HepG2 (cell line): ENCODE measurements around the gene UBAC2. TPM values are rescaled to one million over a fixed set of nuclear protein-coding genes. Genes with fewer than 3 reads are reported as not detected.
A peak's percentile ranks its signal among the peaks of the same experiment; 100 is the strongest.

ENCODE experiments used
- ATAC-seq: fragments of 200-7000 bp; cut with Tn5 transposase; 3 replicates; pipeline ENCODE4 v1.9.1; 2020; ENCODE audit warnings: mild to moderate bottlenecking, moderate library complexity
- BruUV-seq: library from RNA; stranded (reverse); fragments of 400-500 nt; replicated peaks from 2 replicates; lab custom pipeline; 2021; lab: Mats Ljungman, UMichigan
- CTCF ChIA-PET: fragments of 300-600 bp; formaldehyde crosslinking; extraction: SDS; loops from one replicate; lab custom pipeline; 2021; ENCODE audit warnings: low total read pairs, inconsistent platforms, low intra/inter-chr PET ratio; lab: Yijun Ruan, JAX
- POLR2A ChIA-PET: fragments of 350-600 bp; sonication (Branson Sonifier 250); formaldehyde crosslinking; loops from one replicate; lab custom pipeline; 2020; ENCODE audit warnings: antibody characterized with exemption, inconsistent platforms; lab: Yijun Ruan, JAX
- DNase-seq: peaks from one replicate; pipeline ENCODE4 v3.0.0-alpha.2; 2015; ENCODE audit warnings: low spot score
- FAIRE-seq: peaks from 3 replicates; lab custom pipeline; 2011; peaks lifted over from hg19 to GRCh38; lab: Jason Lieb, UNC
- H2AFZ ChIP-seq: one replicate; pipeline ENCODE4 v1.6.1; 2011; ENCODE audit warnings: low read length, inconsistent platforms
- H3K27ac ChIP-seq: fragments of 300-600 bp; 3 replicates; pipeline ENCODE4 v1.8.0; 2011; ENCODE audit warnings: mixed run types, mild to moderate bottlenecking, mixed read lengths, low read length, inconsistent platforms; ENCODE audit not compliant: insufficient read depth; ENCODE audit errors: extremely low read length
- H3K27me3 ChIP-seq, 2 experiments: fragments of 200-600 bp in 1 of 2; 2 replicates in 1 of 2; 3 replicates in 1 of 2; pipeline versions ENCODE4 v1.6.0 to v1.8.0; 2011; ENCODE audit warnings: low read length in 2 of 2, mild to moderate bottlenecking in 2 of 2, moderate library complexity in 2 of 2, inconsistent platforms in 1 of 2; ENCODE audit not compliant: insufficient read depth in 2 of 2, control insufficient read depth in 1 of 2
- H3K36me3 ChIP-seq, 2 experiments: fragments of 200-600 bp in 1 of 2; replicated peaks in 1 of 2; 2 replicates in 1 of 2; 3 replicates in 1 of 2; pipeline versions ENCODE4 v1.5.1 to v1.8.0; 2011; ENCODE audit warnings: low read length in 2 of 2, inconsistent platforms in 1 of 2; ENCODE audit not compliant: insufficient read depth in 2 of 2, control insufficient read depth in 1 of 2
- H3K4me1 ChIP-seq: 2 replicates; pipeline ENCODE4 v1.5.1; 2012; ENCODE audit warnings: low read length, inconsistent platforms; ENCODE audit not compliant: insufficient read depth
- H3K4me2 ChIP-seq: 2 replicates; pipeline ENCODE4 v1.6.0; 2011; ENCODE audit warnings: low read depth, low read length, inconsistent platforms
- H3K4me3 ChIP-seq, 3 experiments: fragments of 200-600 bp in 1 of 3; sonication (generic), shearing (Covaris generic) in 1 of 3; replicated peaks in 1 of 3; 2 replicates each; pipeline ENCODE4 v1.5.1; 2011 to 2016; ENCODE audit warnings: low read length in 3 of 3, inconsistent platforms in 2 of 3, low read depth in 2 of 3, mild to moderate bottlenecking in 2 of 3, control low read depth in 1 of 3, mixed read lengths in 1 of 3; ENCODE audit not compliant: insufficient read depth in 1 of 3
- H3K79me2 ChIP-seq: one replicate; pipeline ENCODE4 v1.6.1; 2011; ENCODE audit warnings: low read length, inconsistent platforms; ENCODE audit not compliant: insufficient read depth
- H3K9ac ChIP-seq: 2 replicates; pipeline ENCODE4 v1.6.0; 2011; ENCODE audit warnings: mild to moderate bottlenecking, low read depth, low read length, inconsistent platforms; ENCODE audit not compliant: insufficient read depth
- H3K9me3 ChIP-seq: 2 replicates; pipeline ENCODE4 v1.5.1; 2012; ENCODE audit warnings: mild to moderate bottlenecking, low read length
- H4K20me1 ChIP-seq: 2 replicates; pipeline ENCODE4 v1.6.0; 2011; ENCODE audit warnings: inconsistent platforms, mild to moderate bottlenecking, low read length, moderate library complexity; ENCODE audit not compliant: insufficient read depth
- ATF7 ChIP-seq, 2 experiments: fragments of 450-650 bp in 1 of 2; sonication (generic) in 1 of 2; formaldehyde crosslinking in 1 of 2; IDR thresholded peaks; 2 replicates each; pipeline versions ENCODE4 v1.4.0 to v1.6.1; 2016 to 2020; ENCODE audit warnings: antibody characterized with exemption in 1 of 2, mild to moderate bottlenecking in 1 of 2, missing genetic modification reagents in 1 of 2
- DNMT1 ChIP-seq: sonication (generic); formaldehyde crosslinking; IDR thresholded peaks from 2 replicates; pipeline ENCODE4 v1.5.1; 2020; ENCODE audit warnings: mild to moderate bottlenecking, missing genetic modification reagents
- FOSL2 ChIP-seq: sonication (generic); formaldehyde crosslinking; IDR thresholded peaks from 2 replicates; pipeline ENCODE4 v1.4.0; 2020; ENCODE audit warnings: missing genetic modification reagents
- MIER3 ChIP-seq: IDR thresholded peaks from 2 replicates; pipeline ENCODE4 v1.6.1; 2016; ENCODE audit warnings: missing compliant biosample characterization, borderline replicate concordance
- NBN ChIP-seq: fragments of 450-650 bp; conservative IDR thresholded peaks from 2 replicates; pipeline ENCODE4 v1.6.1; 2017
- ONECUT2 ChIP-seq: sonication (generic); formaldehyde crosslinking; IDR thresholded peaks from 2 replicates; pipeline ENCODE4 v1.4.0; 2020; ENCODE audit warnings: missing genetic modification reagents
- RCOR2 ChIP-seq: IDR thresholded peaks from 2 replicates; pipeline ENCODE4 v1.6.1; 2016; ENCODE audit warnings: missing biosample characterization, missing genetic modification reagents
- SNAPC5 ChIP-seq: sonication (generic); formaldehyde crosslinking; IDR thresholded peaks from 2 replicates; pipeline ENCODE4 v1.8.1; 2023; ENCODE audit warnings: mild to moderate bottlenecking, missing genetic modification reagents, borderline replicate concordance
- ZBTB8A ChIP-seq: sonication (generic); formaldehyde crosslinking; IDR thresholded peaks from 2 replicates; pipeline ENCODE4 v1.4.0; 2020; ENCODE audit warnings: mild to moderate bottlenecking, low read depth, missing genetic modification reagents, borderline replicate concordance
- ZFP41 ChIP-seq: sonication (generic); formaldehyde crosslinking; IDR thresholded peaks from 2 replicates; pipeline ENCODE4 v1.4.0; 2020; ENCODE audit warnings: mild to moderate bottlenecking, missing genetic modification reagents, borderline replicate concordance
- ZMYM2 ChIP-seq: sonication (generic); formaldehyde crosslinking; IDR thresholded peaks from 2 replicates; pipeline ENCODE4 v1.8.0; 2022; ENCODE audit warnings: mild to moderate bottlenecking, missing genetic modification reagents
- ZNF576 ChIP-seq: sonication (generic); formaldehyde crosslinking; IDR thresholded peaks from 2 replicates; pipeline ENCODE4 v1.4.0; 2020; ENCODE audit warnings: mild to moderate bottlenecking, missing genetic modification reagents
- ZNF703 ChIP-seq: sonication (generic); formaldehyde crosslinking; IDR thresholded peaks from 2 replicates; pipeline ENCODE4 v1.5.1; 2020; ENCODE audit warnings: missing genetic modification reagents, mild to moderate bottlenecking, moderate library complexity, borderline replicate concordance
- ZNF790 ChIP-seq: sonication (generic); formaldehyde crosslinking; IDR thresholded peaks from 2 replicates; pipeline ENCODE4 v1.8.0; 2022; ENCODE audit warnings: missing genetic modification reagents, mild to moderate bottlenecking, borderline replicate concordance
- ZNF850 ChIP-seq: sonication (generic); formaldehyde crosslinking; conservative IDR thresholded peaks from 2 replicates; pipeline ENCODE4 v1.9.0; 2021; ENCODE audit warnings: mild to moderate bottlenecking, missing genetic modification reagents
- WGBS: methylation state at CpG from one replicate; pipeline ENCODE4 v1.1.6; 2017; ENCODE audit warnings: low lambda C conversion rate; 5-methylcytosine and 5-hydroxymethylcytosine counted together
- in situ Hi-C: cut with HindIII; loops from 2 replicates; pipeline ENCODE4 v1.10.0; 2017; ENCODE audit warnings: low pct_unique_long_range_greater_than_20kb; ENCODE audit not compliant: extremely low pct_ligation_motif_present
- intact Hi-C: fragments of 100-400 bp; cut with micrococcal nuclease; formaldehyde crosslinking; loops from one replicate; pipeline ENCODE4 v1.10.0; 2022; ENCODE audit not compliant: unreplicated experiment
- polyA plus RNA-seq, 8 experiments: library from polyadenylated mRNA; depleted of rRNA in 3 of 8; stranded (reverse) in 7 of 8; unstranded in 1 of 8; fragments of >200 nt; fragmentation: Illumina TruSeq in 4 of 8; extraction: Trizol in 4 of 8; gene quantifications; 2 replicates each; pipeline versions ENCODE4 v1.2.1 to v1.2.3, GENCODE V29; 2011 to 2016; ENCODE audit warnings: low read depth in 4 of 8, missing spikeins in 1 of 8, mixed read lengths in 1 of 8; ENCODE audit not compliant: insufficient read depth in 1 of 8
- total RNA-seq, 5 experiments: library from RNA; depleted of rRNA; stranded (reverse); fragments of >200 nt; fragmentation: Illumina TruSeq; extraction: Trizol; gene quantifications; 2 replicates each; pipeline ENCODE4 v1.2.3, GENCODE V29; 2016; ENCODE audit warnings: low read depth in 1 of 5
- TF ChIP-seq, protein P1 (sequence below): conservative IDR thresholded peaks from 2 replicates; pipeline ENCODE4 v1.6.1; 2018; ENCODE audit warnings: missing genetic modification reagents

UBAC2 gene
- total and polyA plus RNA-seq, 2 of the 13 experiments (the other 11 are each of a cell fraction or from before 2014, with no cell fraction given), result 61.3 to 80.8 TPM

- H3K27ac ChIP-seq, result no peak overlapping the region
- H4K20me1 ChIP-seq, result no peaks in the 10 kb centered on the region; the same call in 1 of the 2 replicates
- ATAC-seq (peak; percentile 57), DNase-seq (no peak), FAIRE-seq (no peak)
- H3K4me1 ChIP-seq, result no peaks in the 10 kb centered on the region
- no TSS peak for BruUV-seq
- in situ Hi-C loops, result no loop called here
- H2AFZ ChIP-seq, result no peak overlapping the region
- no peak overlapping the region for H3K4me3 ChIP-seq
- CTCF ChIA-PET, result no interaction called here
- no peak overlapping the region for H3K4me2 ChIP-seq
- POLR2A ChIA-PET, result no interaction called here
- intact Hi-C loops, result no loop called here
- H3K9me3 ChIP-seq, result no peaks in the 10 kb centered on the region
- no peak for TF ChIP-seq ZNF576
- TF ChIP-seq NBN, result no peak
- TF ChIP-seq SNAPC5 (CRISPR knock-in tag), result no peak
- TF ChIP-seq FOSL2 (CRISPR knock-in tag), result no peak
- TF ChIP-seq ZNF703, result no peak
- TF ChIP-seq DNMT1, result no peak
- TF ChIP-seq ATF7 (IDR thresholded peaks at IDR 0.05), result no peak
- no peak for TF ChIP-seq ATF7 (CRISPR knock-in tag; IDR thresholded peaks at IDR 0.05)
- H3K9ac ChIP-seq, result no peak overlapping the region
- no peaks in the 10 kb centered on the region for H3K27me3 ChIP-seq
- peaks cover 17 to 55% of the 10 kb centered on the region in 2 experiments for H3K36me3 ChIP-seq
- no CpG with 5 or more reads among the region's 1 CpG for WGBS
- no peaks in the 10 kb centered on the region for H3K79me2 ChIP-seq
Observed at GRCh38 chr13:99356012-99356261, 155.3 kb downstream of the UBAC2 start.

DNA sequence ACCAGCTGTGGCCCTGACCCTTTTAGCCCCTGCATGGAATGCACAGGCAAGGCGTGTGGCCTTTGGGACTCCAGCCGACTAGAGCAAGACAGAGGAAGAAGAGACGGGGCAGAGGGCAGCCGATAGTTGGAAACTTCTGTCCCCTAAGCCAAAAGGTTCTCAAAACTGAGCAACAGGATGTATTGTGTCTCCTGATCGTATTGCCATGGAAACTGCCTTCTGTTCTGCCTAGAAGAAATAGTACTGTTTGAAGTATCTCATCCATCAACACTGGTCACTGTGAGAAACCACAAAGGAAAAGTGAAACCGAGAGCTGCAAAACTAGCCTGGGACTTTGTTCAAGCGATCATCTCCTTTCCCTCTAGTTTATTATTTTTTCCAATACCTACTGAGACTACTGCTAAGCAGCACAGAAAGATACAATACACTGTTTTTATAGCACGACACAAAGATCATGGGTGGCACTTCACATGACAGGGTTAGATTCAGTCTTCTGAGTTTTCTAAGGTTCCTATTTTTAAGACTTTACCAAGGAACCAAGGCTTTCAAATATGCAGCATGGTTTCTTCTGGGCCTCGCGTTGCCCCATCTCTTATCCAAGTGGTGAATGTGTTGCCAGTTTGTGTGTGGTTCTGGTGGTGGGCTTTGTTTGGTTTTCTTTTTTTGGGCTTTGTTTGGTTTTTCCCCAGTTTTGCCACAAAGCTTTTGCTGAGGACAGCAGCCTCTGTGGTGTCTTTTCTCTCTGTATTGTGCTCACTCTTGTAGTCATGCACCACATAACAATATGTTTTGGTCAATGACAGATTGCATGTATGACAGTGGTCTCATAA, 155.8 kb downstream of the UBAC2 start:
- CTCF ChIA-PET, result no interaction called here
- no TSS peak for BruUV-seq
- Histone ChIP-seq H3K79me2 (no peaks in the 10 kb centered on the region), H4K20me1 (no peaks in the 10 kb centered on the region; the same call in 1 of the 2 replicates), H3K27ac (no peak overlapping the region)
- no peak for DNase-seq
- in situ Hi-C loops, result no loop called here
- TF ChIP-seq MIER3 (CRISPR knock-in tag) (no peak), ZNF790 (no peak), ZBTB8A (CRISPR knock-in tag) (no peak), RCOR2 (no peak), ZMYM2 (CRISPR knock-in tag) (no peak), ZFP41 (no peak), ZNF850 (CRISPR knock-in tag) (no peak), ONECUT2 (CRISPR knock-in tag) (no peak)
- TF ChIP-seq, protein P1, sequence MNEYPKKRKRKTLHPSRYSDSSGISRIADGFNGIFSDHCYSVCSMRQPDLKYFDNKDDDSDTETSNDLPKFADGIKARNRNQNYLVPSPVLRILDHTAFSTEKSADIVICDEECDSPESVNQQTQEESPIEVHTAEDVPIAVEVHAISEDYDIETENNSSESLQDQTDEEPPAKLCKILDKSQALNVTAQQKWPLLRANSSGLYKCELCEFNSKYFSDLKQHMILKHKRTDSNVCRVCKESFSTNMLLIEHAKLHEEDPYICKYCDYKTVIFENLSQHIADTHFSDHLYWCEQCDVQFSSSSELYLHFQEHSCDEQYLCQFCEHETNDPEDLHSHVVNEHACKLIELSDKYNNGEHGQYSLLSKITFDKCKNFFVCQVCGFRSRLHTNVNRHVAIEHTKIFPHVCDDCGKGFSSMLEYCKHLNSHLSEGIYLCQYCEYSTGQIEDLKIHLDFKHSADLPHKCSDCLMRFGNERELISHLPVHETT, result no peak
- TF ChIP-seq, all 625 proteins: peak for 0
- no peak overlapping the region for H3K9ac ChIP-seq
- peak; percentile 16; the same call in 1 of the 3 replicates for ATAC-seq
- POLR2A ChIA-PET, result no interaction called here
- intact Hi-C loops, result no loop called here
- H3K4me1 ChIP-seq, result no peaks in the 10 kb centered on the region
- no peak overlapping the region for H3K4me2 ChIP-seq
- H3K27me3 ChIP-seq, result no peaks in the 10 kb centered on the region
- FAIRE-seq, result no peak
- H3K36me3 ChIP-seq, result peaks cover 17 to 58% of the 10 kb centered on the region in 2 experiments
- no peak overlapping the region for H2AFZ ChIP-seq
- no peak overlapping the region for H3K4me3 ChIP-seq
- WGBS, result 94% methylated on average over 10 of the region's 10 CpGs
- no peaks in the 10 kb centered on the region for H3K9me3 ChIP-seq
